CD4-positive, CD25-positive, alpha-beta regulatory T cell (primary cell): ENCODE data around the gene SAE1. TPM values are rescaled to one million over a fixed set of nuclear protein-coding genes. Genes with fewer than 3 reads are reported as not detected.

Source experiments
- ATAC-seq, 2 donors: fragments of 150-1000 bp; cut with Tn5 transposase; one replicate each; pipeline ENCODE4 v1.10.0; 2021; ENCODE audit warnings: low read depth in 2 of 2, moderate number of reproducible peaks in 2 of 2, moderate library complexity in 1 of 2
- DNase-seq, 3 donors: peaks; one replicate each; pipeline versions ENCODE4 v3.0.0 to v3.0.0-alpha.2; 2012 to 2022; ENCODE audit warnings: mixed read lengths in 1 of 3
- H3K27ac ChIP-seq: one replicate; pipeline ENCODE4 v1.7.0; 2013; ENCODE audit warnings: mild to moderate bottlenecking, low read length; ENCODE audit not compliant: insufficient read depth, poor library complexity, severe bottlenecking
- H3K27me3 ChIP-seq: one replicate; pipeline ENCODE4 v1.7.0; 2013; ENCODE audit warnings: low read length; ENCODE audit not compliant: control insufficient read depth, insufficient read depth
- H3K36me3 ChIP-seq: one replicate; pipeline ENCODE4 v1.7.0; 2013; ENCODE audit warnings: mild to moderate bottlenecking, low read length, moderate library complexity; ENCODE audit not compliant: control insufficient read depth, insufficient read depth
- H3K4me1 ChIP-seq: 2 replicates; pipeline ENCODE4 v1.7.0; 2013; ENCODE audit warnings: mild to moderate bottlenecking, low read length; ENCODE audit not compliant: insufficient read depth, control insufficient read depth, poor library complexity, severe bottlenecking
- H3K4me3 ChIP-seq: one replicate; pipeline ENCODE4 v1.7.0; 2013; ENCODE audit warnings: low read depth, mild to moderate bottlenecking, low read length, moderate library complexity
- H3K9me3 ChIP-seq, 2 experiments: 1 replicate in 1 of 2; 2 replicates in 1 of 2; pipeline ENCODE4 v1.7.0; 2013; ENCODE audit warnings: low read length in 2 of 2, mild to moderate bottlenecking in 1 of 2, moderate library complexity in 1 of 2; ENCODE audit not compliant: control insufficient read depth in 2 of 2
- H3K27ac Mint-ChIP-seq, 3 donors: one replicate each; pipeline ENCODE4 v1.8.0; 2020 to 2022; ENCODE audit warnings: mild to moderate bottlenecking in 3 of 3, mixed read lengths in 3 of 3, moderate library complexity in 2 of 3
- H3K27me3 Mint-ChIP-seq: one replicate; pipeline ENCODE4 v1.8.0; 2022; ENCODE audit warnings: mild to moderate bottlenecking, mixed read lengths
- H3K36me3 Mint-ChIP-seq: one replicate; pipeline ENCODE4 v1.8.0; 2020; ENCODE audit warnings: mixed read lengths
- H3K4me1 Mint-ChIP-seq, 4 donors: one replicate each; pipeline ENCODE4 v1.8.0; 2020 to 2022; ENCODE audit warnings: mixed read lengths in 4 of 4, mild to moderate bottlenecking in 1 of 4
- H3K4me3 Mint-ChIP-seq, 4 donors: one replicate each; pipeline ENCODE4 v1.8.0; 2020 to 2022; ENCODE audit warnings: mild to moderate bottlenecking in 4 of 4, mixed read lengths in 4 of 4, moderate library complexity in 3 of 4
- H3K9me3 Mint-ChIP-seq, 7 donors: one replicate each; pipeline ENCODE4 v1.8.0; 2020 to 2022; ENCODE audit warnings: mixed read lengths in 7 of 7, mild to moderate bottlenecking in 3 of 7, moderate library complexity in 2 of 7
- polyA plus RNA-seq, 4 donors: library from polyadenylated mRNA; unstranded; fragments of 300-500 nt; fragmentation: Illumina TruSeq; gene quantifications; one replicate each; pipeline ENCODE4 v1.2.3, GENCODE V29; 2021
- total RNA-seq: library from RNA; stranded (reverse); gene quantifications from one replicate; pipeline ENCODE4 v1.2.3, GENCODE V29; 2022

SAE1 gene
- total and polyA plus RNA-seq, 5 donors from 2014 or later, result 45.5 to 127 (median 110) TPM

DNA sequence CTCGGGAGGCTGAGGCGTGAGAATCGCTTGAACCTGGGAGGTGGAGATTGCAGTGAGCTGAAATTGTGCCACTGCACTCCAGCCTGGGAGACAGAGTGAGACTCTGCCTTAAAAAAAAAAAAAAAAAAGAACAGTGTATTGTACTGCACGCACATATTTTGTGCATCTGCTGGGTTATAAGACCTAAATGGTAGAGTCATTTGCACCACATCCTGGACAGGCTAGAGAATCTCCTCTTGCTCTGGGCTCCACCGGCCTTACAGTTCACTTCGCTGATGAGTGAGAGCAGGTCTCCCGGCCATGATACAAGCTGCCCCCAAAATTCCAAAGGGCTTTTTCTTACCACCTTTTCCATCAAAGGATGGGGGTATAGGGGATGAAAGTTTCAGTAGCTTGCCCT lies 7.2 kb upstream of the SAE1 start:
- Histone ChIP-seq H3K27ac (no peak overlapping the region), H3K36me3 (no peaks in the 10 kb centered on the region), H3K4me3 (no peak overlapping the region), H3K27me3 (no peaks in the 10 kb centered on the region), H3K9me3 (no peaks in the 10 kb centered on the region), H3K4me1 (no peaks in the 10 kb centered on the region)
- Mint-ChIP-seq H3K9me3 (no peaks in the 10 kb centered on the region), H3K27ac (no peak overlapping the region), H3K27me3 (peaks cover 5% of the 10 kb centered on the region), H3K36me3 (no peaks in the 10 kb centered on the region), H3K4me1 (peaks cover 4 to 6% (median 5%) of the 10 kb centered on the region in 4 donors), H3K4me3 (no peak overlapping the region)
- peak in 1 of 2 donors; percentile 23 for ATAC-seq
- no peak for DNase-seq

GRCh38 chr19:47124937-47125668 lies 5.5 kb upstream of the SAE1 start:
- Histone ChIP-seq H3K27me3 (no peaks in the 10 kb centered on the region), H3K27ac (no peak overlapping the region), H3K4me3 (no peak overlapping the region), H3K4me1 (peaks cover 2% of the 10 kb centered on the region), H3K36me3 (no peaks in the 10 kb centered on the region), H3K9me3 (no peaks in the 10 kb centered on the region)
- H3K4me1 Mint-ChIP-seq, result peaks cover 4 to 8% (median 5%) of the 10 kb centered on the region in 4 donors
- H3K4me3 Mint-ChIP-seq, result peak overlapping the region in 2 of 4 donors; percentile 78 to 80
- peak in 2 of 3 donors; percentile 59 to 73 for DNase-seq
- peak in 1 of 2 donors; percentile 50 for ATAC-seq
- H3K27ac Mint-ChIP-seq, result no peak overlapping the region
- peaks cover 5% of the 10 kb centered on the region for H3K27me3 Mint-ChIP-seq
- H3K36me3 Mint-ChIP-seq, result no peaks in the 10 kb centered on the region
- H3K9me3 Mint-ChIP-seq, result no peaks in the 10 kb centered on the region

DNA sequence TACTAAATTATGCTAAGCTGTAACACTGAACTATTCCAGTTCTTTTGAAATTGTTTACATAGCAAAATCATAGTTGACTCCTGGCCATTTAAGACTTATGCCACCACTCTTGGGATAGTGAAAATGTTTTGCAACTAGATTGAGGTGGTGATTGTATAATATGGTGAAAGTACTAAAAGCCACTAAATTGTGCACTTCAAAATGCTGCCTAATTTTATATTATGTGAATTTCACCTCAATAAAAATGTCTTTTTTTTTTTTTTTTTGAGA lies 5.0 kb upstream of the SAE1 start:
- Mint-ChIP-seq H3K27me3 (peaks cover 8% of the 10 kb centered on the region), H3K4me3 (peak overlapping the region in 2 of 4 donors; percentile 78 to 80), H3K4me1 (peaks cover 7 to 13% (median 9%) of the 10 kb centered on the region in 4 donors), H3K9me3 (peaks cover 0 to 2% (median 0%) of the 10 kb centered on the region in 7 donors), H3K27ac (no peak overlapping the region), H3K36me3 (no peaks in the 10 kb centered on the region)
- no peaks in the 10 kb centered on the region for H3K36me3 ChIP-seq
- ATAC-seq (no peak), DNase-seq (no peak)
- peaks cover 7% of the 10 kb centered on the region for H3K4me1 ChIP-seq
- no peak overlapping the region for H3K4me3 ChIP-seq
- no peaks in the 10 kb centered on the region for H3K9me3 ChIP-seq
- no peaks in the 10 kb centered on the region for H3K27me3 ChIP-seq
- no peak overlapping the region for H3K27ac ChIP-seq

DNA sequence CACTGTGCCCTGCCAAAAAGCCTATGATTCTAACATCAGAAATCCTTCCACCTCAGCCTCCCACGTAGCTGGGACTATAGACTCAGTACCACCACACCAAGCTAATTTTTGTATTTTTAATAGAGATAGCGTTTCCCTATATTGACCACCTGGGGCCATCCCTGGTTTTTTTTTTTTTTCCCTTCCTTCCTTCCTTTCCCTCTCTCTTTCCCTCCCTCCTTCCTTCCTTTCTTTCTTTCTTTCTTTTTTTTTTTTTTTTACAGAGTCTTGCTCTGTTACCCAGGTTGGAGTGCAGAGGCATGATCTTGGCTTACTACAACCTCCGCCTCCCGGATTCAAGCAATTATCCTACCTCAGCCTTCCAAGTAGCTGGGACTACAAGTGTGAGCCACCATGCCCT lies 1.1 kb upstream of the SAE1 start:
- Mint-ChIP-seq H3K27ac (peak overlapping the region in 1 of 3 donors; percentile 52), H3K4me3 (peak overlapping the region; percentile 13 to 99 (median 72)), H3K9me3 (peaks cover 0 to 2% (median 0%) of the 10 kb centered on the region in 7 donors), H3K36me3 (peaks cover 19% of the 10 kb centered on the region), H3K4me1 (peaks cover 25 to 49% (median 35%) of the 10 kb centered on the region in 4 donors), H3K27me3 (peaks cover 10% of the 10 kb centered on the region)
- DNase-seq (no peak), ATAC-seq (no peak)
- H3K4me1 ChIP-seq, result peaks cover 40% of the 10 kb centered on the region
- no peaks in the 10 kb centered on the region for H3K9me3 ChIP-seq
- no peaks in the 10 kb centered on the region for H3K27me3 ChIP-seq
- H3K36me3 ChIP-seq, result no peaks in the 10 kb centered on the region
- H3K27ac ChIP-seq, result no peak overlapping the region
- no peak overlapping the region for H3K4me3 ChIP-seq

DNA sequence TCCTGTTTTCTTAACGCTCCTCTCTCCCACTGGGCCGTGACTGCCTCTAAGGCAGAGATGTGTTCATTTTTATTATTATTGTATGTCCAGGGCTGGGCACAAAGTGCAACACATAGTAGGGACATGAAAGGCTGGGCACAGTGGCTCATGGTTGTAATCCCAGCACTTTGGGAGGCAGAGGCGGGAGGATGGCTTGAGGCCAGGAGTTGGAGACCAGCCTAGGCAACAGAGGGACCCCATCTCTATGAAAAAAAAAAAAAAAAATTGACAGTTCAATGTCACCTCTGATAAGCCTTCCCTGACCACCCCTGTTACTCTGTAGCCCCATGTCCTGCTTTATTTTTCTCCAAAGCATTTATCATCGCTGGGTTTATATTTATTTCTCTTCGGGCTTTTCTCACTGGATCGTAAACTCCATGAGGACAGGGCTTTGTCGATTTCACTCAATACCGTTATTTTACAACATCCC lies 481 bp upstream of the SAE1 start:
- H3K36me3 Mint-ChIP-seq, result peaks cover 22% of the 10 kb centered on the region
- H3K9me3 ChIP-seq, result no peaks in the 10 kb centered on the region
- peak overlapping the region; percentile 96 to 100 (median 100) for H3K4me3 Mint-ChIP-seq
- peaks cover 7% of the 10 kb centered on the region for H3K27me3 Mint-ChIP-seq
- ATAC-seq, result no peak
- no peaks in the 10 kb centered on the region for H3K36me3 ChIP-seq
- H3K4me1 ChIP-seq, result peaks cover 42% of the 10 kb centered on the region
- peak overlapping the region; percentile 61 for H3K4me3 ChIP-seq
- no peak for DNase-seq
- H3K4me1 Mint-ChIP-seq, result peaks cover 25 to 50% (median 37%) of the 10 kb centered on the region in 4 donors
- H3K27ac Mint-ChIP-seq, result peak overlapping the region; percentile 91 to 98 (median 94)
- no peaks in the 10 kb centered on the region for H3K27me3 ChIP-seq
- no peak overlapping the region for H3K27ac ChIP-seq
- H3K9me3 Mint-ChIP-seq, result peaks cover 0 to 2% (median 0%) of the 10 kb centered on the region in 7 donors

- Mint-ChIP-seq H3K9me3 (peaks cover 0 to 2% (median 0%) of the 10 kb centered on the region in 7 donors), H3K36me3 (peaks cover 22% of the 10 kb centered on the region), H3K27me3 (peaks cover 6% of the 10 kb centered on the region), H3K4me3 (peak overlapping the region; percentile 77 to 100 (median 100)), H3K4me1 (peaks cover 21 to 67% (median 48%) of the 10 kb centered on the region in 4 donors), H3K27ac (peak overlapping the region in 1 of 3 donors; percentile 55)
- Histone ChIP-seq H3K4me1 (peaks cover 42% of the 10 kb centered on the region), H3K27me3 (no peaks in the 10 kb centered on the region), H3K36me3 (peaks cover 3% of the 10 kb centered on the region), H3K4me3 (no peak overlapping the region), H3K9me3 (no peaks in the 10 kb centered on the region), H3K27ac (no peak overlapping the region)
- no peak for ATAC-seq
- no peak for DNase-seq
These were observed 1.7 kb downstream of the SAE1 start for GRCh38 chr19:47132194-47132852.

- Mint-ChIP-seq H3K9me3 (peaks cover 0 to 2% (median 0%) of the 10 kb centered on the region in 7 donors), H3K4me1 (peaks cover 21 to 67% (median 50%) of the 10 kb centered on the region in 4 donors), H3K36me3 (peaks cover 22% of the 10 kb centered on the region), H3K27me3 (peaks cover 6% of the 10 kb centered on the region), H3K4me3 (peak overlapping the region; percentile 43 to 100 (median 61)), H3K27ac (peak overlapping the region in 1 of 3 donors; percentile 83)
- peaks cover 3% of the 10 kb centered on the region for H3K36me3 ChIP-seq
- no peak overlapping the region for H3K27ac ChIP-seq
- peaks cover 42% of the 10 kb centered on the region for H3K4me1 ChIP-seq
- no peaks in the 10 kb centered on the region for H3K9me3 ChIP-seq
- ATAC-seq (no peak), DNase-seq (no peak)
- no peak overlapping the region for H3K4me3 ChIP-seq
- H3K27me3 ChIP-seq, result no peaks in the 10 kb centered on the region
These were observed 2.4 kb downstream of the SAE1 start for GRCh38 chr19:47133021-47133471.
